HG03060 (cell line): ENCODE results near the gene ZGLP1.
A peak's percentile ranks its signal among the peaks of the same experiment; 100 is the strongest.
"Not testable (repeated sequence)": the region's sequence is repeated elsewhere in the genome, so short reads cannot be mapped to it uniquely, and the experiment has no call there.

Source experiments
- ATAC-seq: cut with Tn5 transposase; IDR thresholded peaks from one replicate; pipeline ENCODE4 v1.9.1; 2021; ENCODE audit warnings: low read depth, moderate number of reproducible peaks; ENCODE audit not compliant: unreplicated experiment

Gene ZGLP1

DNA sequence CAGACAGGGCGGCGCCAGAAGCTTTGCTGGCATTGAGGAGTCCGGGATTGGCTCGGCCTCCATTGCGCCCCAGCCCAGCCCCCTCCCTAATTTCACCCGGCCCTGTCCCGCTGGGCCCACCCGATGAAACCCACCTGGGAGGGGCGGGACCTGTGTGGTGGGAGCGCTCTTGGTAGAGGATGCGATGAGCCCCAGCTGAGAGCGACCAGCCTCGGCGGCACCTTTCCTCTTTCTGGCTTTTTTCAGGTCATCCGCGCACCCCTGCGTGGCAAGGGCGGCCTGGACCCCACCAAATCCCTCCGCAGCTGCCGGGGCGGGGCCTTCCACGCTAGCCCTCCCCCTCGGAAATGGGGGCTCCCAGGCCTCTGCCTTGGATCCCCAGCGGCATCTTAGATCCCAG, at the start of gene ZGLP1:
TSS of gene ZGLP1 (minus strand) at position 393 of the 400 bp plus-strand sequence.
- no peak for ATAC-seq

- ATAC-seq, result no peak
Observed at GRCh38 chr19:10356431-10356830, 46.8 kb upstream of the ZGLP1 start.

DNA sequence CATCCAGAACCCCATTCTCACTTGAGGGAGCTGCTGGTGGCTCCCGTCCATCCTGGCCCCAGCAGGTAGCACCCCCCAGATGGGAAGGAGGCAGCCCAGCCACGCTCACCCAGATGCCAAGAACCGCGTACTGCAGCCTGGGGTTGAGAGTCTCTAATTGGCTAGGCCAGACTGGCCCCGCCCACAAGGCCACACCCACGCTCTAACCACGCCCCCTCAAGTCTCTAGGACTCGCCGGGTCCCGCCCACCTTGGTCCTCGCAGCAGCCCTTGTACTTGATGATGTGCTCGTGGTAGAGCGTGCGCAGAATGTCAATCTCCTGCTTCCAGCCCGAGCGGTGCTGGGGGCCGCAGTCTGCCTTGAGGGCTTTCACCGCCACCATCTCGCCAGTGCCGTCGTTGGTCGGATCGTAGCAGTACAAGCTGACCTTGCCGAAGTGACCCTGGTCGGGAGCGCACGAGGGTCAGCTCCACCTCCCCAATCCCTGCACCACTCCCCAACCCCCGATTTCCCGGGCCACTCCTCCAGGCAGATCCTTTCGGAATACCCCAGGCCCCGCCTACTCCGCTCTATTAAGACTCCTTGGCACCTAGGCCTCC, 44.3 kb upstream of the ZGLP1 start:
- no peak for ATAC-seq

- ATAC-seq, result no peak
Observed at GRCh38 chr19:10352764-10353671, 43.4 kb upstream of the ZGLP1 start.

DNA sequence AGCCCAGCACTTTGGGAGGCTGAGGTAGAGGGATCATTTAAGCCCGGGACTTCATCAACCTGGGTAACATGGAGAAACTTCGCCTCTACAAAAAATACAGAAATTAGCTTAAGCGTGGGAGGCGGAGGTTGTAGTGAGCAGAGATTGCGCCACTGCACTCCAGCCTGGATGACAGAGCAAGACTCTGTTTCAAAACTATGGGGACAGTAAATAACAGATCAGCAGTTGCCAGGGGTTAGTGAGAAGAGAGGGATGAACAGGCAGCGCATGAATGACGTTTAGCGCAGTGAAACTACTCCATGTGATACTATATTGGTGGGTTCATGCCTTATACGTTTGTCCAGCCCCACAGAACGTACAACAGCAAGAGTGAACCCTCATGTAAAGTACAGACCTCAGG, 36.9 kb upstream of the ZGLP1 start:
- ATAC-seq, result no peak

- no peak for ATAC-seq
Observed at GRCh38 chr19:10344780-10345179, 35.2 kb upstream of the ZGLP1 start.

DNA sequence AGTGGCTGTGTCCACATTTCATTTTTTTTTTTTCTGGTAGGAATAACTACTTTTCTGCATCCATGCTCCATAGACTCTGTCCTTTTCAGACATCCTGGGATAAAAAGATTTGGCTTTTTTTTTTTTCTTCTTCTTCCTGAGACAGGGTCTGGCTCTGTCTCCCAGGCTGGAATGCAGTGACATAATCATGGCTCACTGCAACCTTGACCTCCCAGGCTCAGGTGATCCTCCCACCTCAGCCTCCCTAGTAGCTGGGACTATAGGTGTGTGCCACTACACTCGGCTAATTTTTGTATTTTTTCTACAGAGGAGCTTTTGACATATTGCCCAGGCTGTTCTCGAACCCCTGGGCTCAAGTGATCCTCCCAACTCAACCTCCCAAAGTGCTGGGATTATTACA, 33.9 kb upstream of the ZGLP1 start:
- no peak for ATAC-seq

GRCh38 chr19:10339977-10340376, 30.4 kb upstream of the ZGLP1 start:
- no peak for ATAC-seq

GRCh38 chr19:10339380-10339960, 29.9 kb upstream of the ZGLP1 start, which contains the start of gene ICAM3:
Gene ICAM3, minus strand, starts transcription at chr19:10339624. Its CDS starts 10 bp downstream, at chr19:10339614.
- ATAC-seq, result no peak

- ATAC-seq, result no peak
Observed at GRCh38 chr19:10338940-10339339, 29.3 kb upstream of the ZGLP1 start.

GRCh38 chr19:10336725-10337124, 27.1 kb upstream of the ZGLP1 start:
- not testable (repeated sequence) for ATAC-seq

DNA sequence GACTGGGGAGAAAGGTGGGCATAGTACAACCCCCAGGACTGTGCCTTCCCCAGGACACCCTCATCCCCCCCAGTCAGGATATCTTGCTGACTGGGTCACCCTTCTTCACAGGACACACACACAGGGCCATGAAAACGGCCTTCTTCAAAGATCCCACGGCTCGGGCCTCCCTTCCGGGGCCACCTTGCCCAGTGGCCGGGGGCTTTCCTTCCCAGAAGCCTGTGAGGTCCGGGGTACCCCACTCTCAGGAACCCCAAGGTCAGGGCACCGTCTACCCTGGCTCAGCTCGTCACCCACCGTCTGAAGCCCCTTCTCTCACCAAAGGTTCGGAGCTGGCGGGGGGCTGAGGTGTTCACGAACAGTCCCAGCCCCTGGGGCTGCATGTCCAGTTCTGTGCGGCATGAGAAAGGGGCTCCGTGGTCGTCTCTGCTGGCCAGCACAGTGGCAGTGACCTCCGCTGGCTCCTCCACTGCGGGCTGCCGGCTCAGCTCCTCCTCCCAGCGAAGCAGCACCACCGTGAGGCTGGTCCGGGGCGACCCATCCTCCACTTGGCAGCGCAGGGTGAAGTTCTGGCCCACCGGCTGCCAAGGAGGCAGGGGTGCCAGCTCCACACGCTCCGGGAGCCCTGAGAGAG, 25.9 kb upstream of the ZGLP1 start:
- ATAC-seq, result no peak

DNA sequence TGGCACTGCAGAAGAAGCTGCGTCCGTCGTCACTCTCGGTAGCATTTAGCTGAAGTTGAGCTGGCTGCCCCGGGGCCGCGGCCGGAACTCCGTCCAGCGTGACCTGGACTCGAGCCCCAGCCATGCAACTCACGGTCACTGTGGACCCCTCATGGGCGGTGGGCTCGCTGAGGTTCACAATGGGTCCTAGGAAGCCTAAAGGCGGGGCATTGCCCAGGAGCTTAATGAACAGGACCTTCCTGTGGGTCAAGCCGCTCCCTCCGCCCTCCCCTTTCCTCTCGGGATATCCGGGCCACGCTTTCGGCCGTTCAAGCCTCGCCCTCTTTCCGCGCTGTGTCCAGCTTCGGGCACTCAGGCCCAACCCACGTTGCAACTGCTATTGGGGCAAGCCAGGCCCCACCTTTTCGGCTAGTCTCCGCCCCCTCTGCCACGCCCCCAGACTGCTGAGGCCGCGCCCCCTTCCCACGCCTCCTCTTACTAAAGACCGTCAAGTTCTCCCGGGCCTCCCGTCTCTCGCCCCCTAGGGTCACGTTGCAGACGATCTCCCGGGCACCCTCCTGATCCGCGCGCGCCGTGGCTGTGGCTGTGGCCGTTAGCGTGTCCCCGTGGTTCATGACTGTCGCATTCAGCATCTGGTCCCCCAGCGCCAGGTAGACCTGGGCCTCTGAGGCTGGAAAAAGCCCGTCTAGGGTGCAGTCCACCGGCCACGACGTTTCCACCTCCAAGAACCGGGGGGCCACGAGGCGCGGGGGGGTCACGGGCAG, 25.2 kb upstream of the ZGLP1 start:
- ATAC-seq, result no peak

DNA sequence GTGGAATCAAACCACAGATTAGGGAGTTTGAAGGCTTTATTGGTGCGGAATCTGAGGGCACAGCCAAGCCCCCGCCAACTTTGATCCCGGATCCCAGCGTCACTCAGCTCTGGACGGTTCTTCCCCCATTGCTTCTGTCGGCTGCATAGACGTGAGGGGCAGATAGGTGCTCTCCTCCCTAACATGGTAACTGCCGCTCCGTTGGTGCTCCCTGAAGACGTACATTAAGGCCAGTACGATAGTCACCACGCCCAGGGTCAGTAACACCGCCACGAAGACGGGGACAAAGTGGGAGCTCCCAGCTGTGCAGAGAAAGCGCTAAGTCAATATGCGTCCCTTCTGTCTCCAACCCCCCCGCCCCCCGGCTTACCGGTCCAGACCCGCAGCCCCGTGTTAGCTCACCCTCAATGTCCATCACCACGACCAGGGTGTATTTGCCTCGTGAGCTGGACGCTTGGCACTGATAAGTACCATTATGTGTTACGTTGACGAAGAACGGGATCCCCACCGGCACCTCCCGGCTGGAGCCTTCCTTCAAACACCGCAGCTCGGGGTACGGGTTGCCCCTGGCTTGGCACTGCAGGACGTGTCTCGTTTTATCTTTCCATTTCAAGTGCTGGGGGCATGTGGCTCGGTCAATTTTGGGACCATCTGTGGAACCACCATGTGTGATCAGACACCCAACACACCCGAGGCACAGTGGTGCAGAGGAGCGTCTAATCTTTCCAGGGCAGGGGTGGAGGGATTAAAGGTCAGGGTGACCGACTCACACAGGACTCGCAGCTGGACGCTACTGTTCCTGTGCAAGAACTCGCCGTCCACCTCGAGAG, 24.4 kb upstream of the ZGLP1 start:
- no peak for ATAC-seq

DNA sequence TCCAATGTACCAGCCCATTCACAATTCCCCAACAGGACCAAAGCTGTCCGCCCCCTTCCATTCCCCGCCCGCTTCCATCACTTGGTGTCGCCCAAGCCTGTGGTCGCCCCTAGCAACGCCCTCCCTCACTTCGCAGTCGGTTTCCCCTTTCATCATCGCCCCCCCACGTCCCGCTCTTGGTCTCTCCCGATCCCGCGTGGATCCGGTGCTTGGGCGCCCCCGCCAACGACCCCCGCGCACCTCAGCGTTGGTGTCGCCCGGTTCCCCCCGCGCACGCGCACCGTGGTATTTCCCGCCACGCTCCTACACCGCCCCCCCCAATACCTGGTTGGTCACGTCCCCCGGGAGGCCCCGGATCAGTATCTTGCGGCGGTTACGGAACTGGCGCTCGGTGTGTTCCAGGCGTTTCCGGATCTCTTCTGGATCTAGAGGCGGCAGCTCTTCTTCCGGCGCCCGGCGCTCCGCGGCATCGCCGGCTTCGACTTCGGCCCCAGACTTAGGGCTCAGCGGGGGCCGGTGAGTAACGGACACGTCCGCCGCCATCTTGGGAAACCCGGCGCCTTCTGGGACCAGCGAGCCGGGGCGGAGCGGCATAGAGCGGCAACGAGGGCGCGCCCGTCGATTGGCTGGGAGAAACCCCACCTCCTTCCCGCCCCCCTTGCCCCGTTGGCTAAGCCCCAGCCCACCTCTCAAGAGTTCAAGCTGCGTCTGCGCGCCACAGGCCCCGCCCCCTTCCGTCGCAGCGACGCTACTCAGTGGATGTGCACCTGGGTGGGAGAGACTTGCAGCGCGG, 23.5 kb upstream of the ZGLP1 start, which contains the start of gene RAVER1:
TSS of gene RAVER1 (minus strand) at position 565 of the 793 bp plus-strand sequence. CDS start at position 543, 22 bp downstream.
- ATAC-seq, result peak; percentile 73

DNA sequence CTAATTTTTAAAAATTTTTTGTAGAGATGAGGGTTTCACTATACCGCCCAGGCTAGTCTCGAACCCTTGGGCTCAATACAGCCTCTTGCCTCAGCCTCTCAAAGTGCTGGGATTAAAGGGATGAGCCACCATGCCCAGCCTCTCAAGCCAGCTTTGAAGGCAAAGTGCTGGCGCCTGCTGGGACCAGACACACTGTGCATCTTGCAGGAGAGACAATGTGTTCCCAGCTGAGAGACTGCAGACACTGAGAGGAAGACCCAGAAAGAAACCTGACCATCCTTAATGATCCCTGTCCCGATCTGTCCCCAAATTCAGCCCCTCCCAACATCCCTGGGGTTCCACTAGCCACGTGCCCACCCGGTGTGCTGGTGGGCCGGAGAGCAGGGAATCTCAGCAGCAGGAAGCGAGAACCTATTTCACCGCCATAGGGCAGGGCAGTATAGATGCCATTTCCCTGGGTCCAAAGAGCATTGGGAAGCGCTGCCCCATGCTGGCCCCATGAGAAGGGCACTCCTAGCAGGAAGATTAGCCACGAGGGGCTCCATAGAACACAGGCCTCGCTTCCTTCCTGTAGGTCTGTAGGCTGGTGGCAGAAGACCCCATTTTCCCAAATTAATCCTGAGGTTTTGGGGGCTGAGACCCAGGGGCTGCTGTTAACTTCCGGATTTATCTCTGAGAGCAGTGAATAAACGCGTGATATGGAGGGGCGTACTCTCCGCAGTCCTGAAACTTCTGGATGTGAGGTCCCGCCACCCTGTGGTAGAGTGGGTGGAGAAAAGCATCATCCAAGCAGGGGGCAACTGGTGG, 22.7 kb upstream of the ZGLP1 start:
- ATAC-seq, result no peak

- no peak for ATAC-seq
Observed at GRCh38 chr19:10329555-10329954, 19.9 kb upstream of the ZGLP1 start.
